Fibroblast of mammary gland (primary cell): ENCODE measurements around the gene SLC44A2.

Experiments
- DNase-seq: peaks from one replicate; pipeline ENCODE4 v3.0.0-alpha.2; 2010; ENCODE audit warnings: low read depth
- H3K4me3 ChIP-seq: 2 replicates; pipeline ENCODE4 v1.5.1; 2011; ENCODE audit warnings: low read depth, mild to moderate bottlenecking, low read length, moderate library complexity; ENCODE audit not compliant: control insufficient read depth
- TF ChIP-seq, protein P1 (sequence below): conservative IDR thresholded peaks from 2 replicates; pipeline ENCODE4 v1.5.1; 2011; ENCODE audit warnings: low read depth, low read length, inconsistent platforms; ENCODE audit not compliant: control insufficient read depth, insufficient read depth

Gene SLC44A2

GRCh38 chr19:10640361-10640760 is 15.0 kb downstream of the SLC44A2 start:
- no peak for DNase-seq
- TF ChIP-seq, protein P1, sequence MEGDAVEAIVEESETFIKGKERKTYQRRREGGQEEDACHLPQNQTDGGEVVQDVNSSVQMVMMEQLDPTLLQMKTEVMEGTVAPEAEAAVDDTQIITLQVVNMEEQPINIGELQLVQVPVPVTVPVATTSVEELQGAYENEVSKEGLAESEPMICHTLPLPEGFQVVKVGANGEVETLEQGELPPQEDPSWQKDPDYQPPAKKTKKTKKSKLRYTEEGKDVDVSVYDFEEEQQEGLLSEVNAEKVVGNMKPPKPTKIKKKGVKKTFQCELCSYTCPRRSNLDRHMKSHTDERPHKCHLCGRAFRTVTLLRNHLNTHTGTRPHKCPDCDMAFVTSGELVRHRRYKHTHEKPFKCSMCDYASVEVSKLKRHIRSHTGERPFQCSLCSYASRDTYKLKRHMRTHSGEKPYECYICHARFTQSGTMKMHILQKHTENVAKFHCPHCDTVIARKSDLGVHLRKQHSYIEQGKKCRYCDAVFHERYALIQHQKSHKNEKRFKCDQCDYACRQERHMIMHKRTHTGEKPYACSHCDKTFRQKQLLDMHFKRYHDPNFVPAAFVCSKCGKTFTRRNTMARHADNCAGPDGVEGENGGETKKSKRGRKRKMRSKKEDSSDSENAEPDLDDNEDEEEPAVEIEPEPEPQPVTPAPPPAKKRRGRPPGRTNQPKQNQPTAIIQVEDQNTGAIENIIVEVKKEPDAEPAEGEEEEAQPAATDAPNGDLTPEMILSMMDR = no peak
- H3K4me3 ChIP-seq = no peak overlapping the region

DNA sequence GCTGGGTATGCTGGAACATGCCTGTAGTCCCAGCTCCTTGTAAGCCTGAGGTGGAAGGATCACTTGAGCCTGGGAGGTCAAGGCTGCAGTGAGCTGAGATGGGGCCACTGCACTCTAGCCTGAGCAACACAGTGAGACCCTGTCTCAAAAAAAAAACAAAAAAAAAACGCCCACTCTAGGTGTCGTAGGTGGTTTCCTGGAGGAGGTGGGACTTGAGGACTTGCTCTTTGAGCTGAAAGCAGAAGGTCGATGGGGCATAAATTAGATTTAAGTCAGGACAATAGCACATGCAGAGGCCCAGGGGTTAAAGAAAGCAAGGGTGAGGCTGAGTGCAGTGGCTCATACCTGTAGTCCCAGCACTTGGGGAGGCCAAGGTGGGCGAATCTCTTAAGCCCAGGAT is 15.9 kb downstream of the SLC44A2 start:
- no peak overlapping the region for H3K4me3 ChIP-seq
- no peak for DNase-seq
- TF ChIP-seq, protein P1 = no peak

- TF ChIP-seq, protein P1 = no peak
- H3K4me3 ChIP-seq = no peak overlapping the region
- no peak for DNase-seq
Observed at GRCh38 chr19:10642473-10643171, 17.3 kb downstream of the SLC44A2 start.

GRCh38 chr19:10643172-10643967 is 18.0 kb downstream of the SLC44A2 start:
- no peak overlapping the region for H3K4me3 ChIP-seq
- DNase-seq = no peak
- TF ChIP-seq, protein P1 = no peak

- H3K4me3 ChIP-seq = no peak overlapping the region
- TF ChIP-seq, protein P1 = no peak
- DNase-seq = peak; percentile 34
Observed at GRCh38 chr19:10643968-10644259, 18.6 kb downstream of the SLC44A2 start.

DNA sequence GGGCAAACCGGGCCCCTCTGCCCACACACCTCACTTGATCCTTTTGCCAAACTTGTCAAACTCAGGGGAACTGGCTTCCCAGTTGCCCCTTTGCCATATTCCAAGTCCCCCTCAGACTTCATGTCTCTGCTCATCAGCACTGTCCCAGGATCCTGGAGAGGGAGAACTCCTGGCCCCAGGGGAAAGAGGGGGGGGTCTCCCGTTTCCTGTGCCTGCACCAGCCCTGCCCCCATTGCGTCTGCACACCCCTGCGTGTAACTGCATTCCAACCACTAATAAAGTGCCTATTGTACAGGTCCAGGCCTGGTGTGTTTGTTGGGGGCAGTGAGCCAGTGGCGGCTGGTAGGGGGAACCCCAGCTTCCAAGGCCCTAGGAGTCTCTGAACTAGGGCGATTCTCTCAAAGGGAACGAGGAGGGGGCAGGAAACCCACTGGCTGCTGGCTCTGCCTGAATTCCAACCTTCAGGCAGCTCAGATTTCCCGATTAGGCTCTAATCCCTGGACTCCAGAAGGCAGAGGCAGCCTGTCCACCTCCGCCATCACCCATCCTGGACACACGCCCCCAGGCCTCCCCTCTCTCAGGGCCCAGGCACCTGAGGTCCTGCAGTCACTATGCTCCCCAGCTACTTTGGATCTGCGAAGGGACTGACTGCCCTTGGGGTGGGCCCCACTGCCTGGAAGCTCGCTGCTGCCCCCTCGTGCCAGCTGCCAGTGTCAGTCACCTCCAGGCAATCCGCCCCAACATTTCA is 19.1 kb downstream of the SLC44A2 start:
- DNase-seq = peak; percentile 65
- H3K4me3 ChIP-seq = no peak overlapping the region
- TF ChIP-seq, protein P1 = peak; percentile 90
